Brain pericyte (primary cell): ENCODE measurements around the gene CCDC185.
"Not testable (repeated sequence)": the region's sequence is repeated elsewhere in the genome, so short reads cannot be mapped to it uniquely, and the experiment has no call there.

Experiments
- DNase-seq: peaks from one replicate; pipeline ENCODE4 v3.0.0-alpha.2; 2012; ENCODE audit warnings: low read depth, low spot score

CCDC185 gene

GRCh38 chr1:223394242-223394641 is 1.0 kb downstream of the CCDC185 start:
- no peak for DNase-seq

- no peak for DNase-seq
Measured at GRCh38 chr1:223394706-223395105, 1.5 kb downstream of the CCDC185 start.

GRCh38 chr1:223399393-223399792 is 6.2 kb downstream of the CCDC185 start:
- not testable (repeated sequence) for DNase-seq

- no peak for DNase-seq
Measured at GRCh38 chr1:223401873-223402789, 8.9 kb downstream of the CCDC185 start.

- DNase-seq, result no peak
Measured at GRCh38 chr1:223402790-223403142, 9.6 kb downstream of the CCDC185 start.

- no peak for DNase-seq
Measured at GRCh38 chr1:223403184-223403815, 10.1 kb downstream of the CCDC185 start.

- no peak for DNase-seq
Measured at GRCh38 chr1:223405507-223405906, 12.3 kb downstream of the CCDC185 start.

GRCh38 chr1:223410036-223410435 is 16.8 kb downstream of the CCDC185 start:
- no peak for DNase-seq

GRCh38 chr1:223411309-223411708 is 18.1 kb downstream of the CCDC185 start:
- DNase-seq, result no peak

- no peak for DNase-seq
Measured at GRCh38 chr1:223411710-223412109, 18.5 kb downstream of the CCDC185 start.

GRCh38 chr1:223413216-223413615 is 20.0 kb downstream of the CCDC185 start:
- no peak for DNase-seq

- no peak for DNase-seq
Measured at GRCh38 chr1:223417444-223417843, 24.2 kb downstream of the CCDC185 start.

GRCh38 chr1:223417903-223418663 is 24.9 kb downstream of the CCDC185 start:
- no peak for DNase-seq

- DNase-seq, result no peak
Measured at GRCh38 chr1:223419115-223419514, 25.9 kb downstream of the CCDC185 start.

- DNase-seq, result no peak
Measured at GRCh38 chr1:223419561-223419960, 26.3 kb downstream of the CCDC185 start.

- DNase-seq, result no peak
Measured at GRCh38 chr1:223421025-223421424, 27.8 kb downstream of the CCDC185 start.

GRCh38 chr1:223421676-223422075 is 28.5 kb downstream of the CCDC185 start:
- DNase-seq, result no peak

- no peak for DNase-seq
Measured at GRCh38 chr1:223422911-223423310, 29.7 kb downstream of the CCDC185 start.

GRCh38 chr1:223423641-223424233 is 30.5 kb downstream of the CCDC185 start:
- no peak for DNase-seq

GRCh38 chr1:223425550-223425949 is 32.3 kb downstream of the CCDC185 start:
- no peak for DNase-seq

GRCh38 chr1:223426936-223427335 is 33.7 kb downstream of the CCDC185 start:
- DNase-seq, result no peak

GRCh38 chr1:223429313-223429731 is 36.1 kb downstream of the CCDC185 start:
- no peak for DNase-seq
